Loucy (cell line): ENCODE results near the gene MARCKS.

Source experiments
- CTCF ChIP-seq: fragments of 200-600 bp; sonication (generic); conservative IDR thresholded peaks from 2 replicates; pipeline ENCODE4 v1.5.1; 2014; ENCODE audit warnings: mild to moderate bottlenecking, antibody characterized with exemption, low read length
- EZH2phosphoT487 ChIP-seq: fragments of 200-600 bp; IDR thresholded peaks from 2 replicates; pipeline ENCODE4 v1.6.1; 2018; ENCODE audit warnings: antibody characterized with exemption, mild to moderate bottlenecking, moderate library complexity, borderline replicate concordance

GRCh38 chr6:113862112-113862511 lies 5.0 kb downstream of the MARCKS start:
- TF ChIP-seq CTCF: no peak
- TF ChIP-seq EZH2phosphoT487: no peak
